ENCODE measurements around the gene TSPAN9. TPM values are rescaled to one million over a fixed set of nuclear protein-coding genes. Genes with fewer than 3 reads are reported as not detected.

The TSPAN9 gene
- total RNA-seq, 3 donors from 2014 or later (not counting 1 experiment from before 2014, with no cell fraction given): 0.86 to 1.6 (median 1.1) TPM

DNA sequence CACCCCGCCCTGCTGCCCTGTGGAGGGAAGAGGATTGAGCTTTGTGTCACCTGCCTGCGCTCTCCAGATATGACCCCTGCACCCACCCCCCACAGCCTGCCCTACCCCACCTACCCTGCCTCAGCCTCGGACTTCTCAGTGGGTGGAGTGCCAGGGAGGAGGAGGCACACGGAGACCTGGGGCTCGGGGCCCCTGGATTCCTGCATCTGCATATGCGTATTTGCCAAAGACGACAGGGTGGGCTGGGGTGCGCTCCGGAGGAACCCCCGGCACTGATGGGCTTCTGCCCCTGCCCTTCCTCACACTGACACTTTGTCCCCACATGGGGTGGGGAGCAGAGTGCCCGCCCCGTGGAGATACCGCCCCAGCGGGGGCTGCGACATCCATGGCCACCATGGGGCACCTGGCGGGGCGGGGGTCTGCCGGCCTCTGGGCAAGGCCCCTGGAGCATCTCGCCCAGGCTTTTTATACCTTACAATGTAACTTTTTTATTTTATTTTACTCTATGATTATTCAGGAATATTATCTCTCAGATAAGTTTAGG lies 206.0 kb downstream of the TSPAN9 start:
- no peak overlapping the region for H3K4me3 ChIP-seq (ENCODE audit: low read length)
- Mint-ChIP-seq H3K4me3 (no peak overlapping the region), H3K9me3 (no peaks in the 10 kb centered on the region), H3K27me3 (ENCODE audit: low read depth in 2 of 2) (peaks cover 7 to 13% of the 10 kb centered on the region in 2 donors), H3K4me1 (no peaks in the 10 kb centered on the region), H3K27ac (no peak overlapping the region), H3K36me3 (no peaks in the 10 kb centered on the region)
- no peak for DNase-seq
- 86% methylated on average over 15 of the region's 19 CpGs for WGBS (ENCODE audit: insufficient coverage)
- TF ChIP-seq, protein P1, sequence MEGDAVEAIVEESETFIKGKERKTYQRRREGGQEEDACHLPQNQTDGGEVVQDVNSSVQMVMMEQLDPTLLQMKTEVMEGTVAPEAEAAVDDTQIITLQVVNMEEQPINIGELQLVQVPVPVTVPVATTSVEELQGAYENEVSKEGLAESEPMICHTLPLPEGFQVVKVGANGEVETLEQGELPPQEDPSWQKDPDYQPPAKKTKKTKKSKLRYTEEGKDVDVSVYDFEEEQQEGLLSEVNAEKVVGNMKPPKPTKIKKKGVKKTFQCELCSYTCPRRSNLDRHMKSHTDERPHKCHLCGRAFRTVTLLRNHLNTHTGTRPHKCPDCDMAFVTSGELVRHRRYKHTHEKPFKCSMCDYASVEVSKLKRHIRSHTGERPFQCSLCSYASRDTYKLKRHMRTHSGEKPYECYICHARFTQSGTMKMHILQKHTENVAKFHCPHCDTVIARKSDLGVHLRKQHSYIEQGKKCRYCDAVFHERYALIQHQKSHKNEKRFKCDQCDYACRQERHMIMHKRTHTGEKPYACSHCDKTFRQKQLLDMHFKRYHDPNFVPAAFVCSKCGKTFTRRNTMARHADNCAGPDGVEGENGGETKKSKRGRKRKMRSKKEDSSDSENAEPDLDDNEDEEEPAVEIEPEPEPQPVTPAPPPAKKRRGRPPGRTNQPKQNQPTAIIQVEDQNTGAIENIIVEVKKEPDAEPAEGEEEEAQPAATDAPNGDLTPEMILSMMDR (IDR thresholded peaks at IDR 0.05): no peak
- no peaks in the 10 kb centered on the region for H3K36me3 ChIP-seq (ENCODE audit: control insufficient read depth, insufficient read depth, low read length)
- no peaks in the 10 kb centered on the region for H3K27me3 ChIP-seq (ENCODE audit: control insufficient read depth, insufficient read depth, low read length)
- H3K4me1 ChIP-seq (ENCODE audit: control insufficient read depth, insufficient read depth, low read length): no peaks in the 10 kb centered on the region
- no peaks in the 10 kb centered on the region for H3K9me3 ChIP-seq (ENCODE audit: control insufficient read depth, insufficient read depth, low read length)
- no peak for ATAC-seq
- no peak overlapping the region for H3K27ac ChIP-seq (ENCODE audit: low read length)
- intact Hi-C loops (cut with micrococcal nuclease): no loop called here

DNA sequence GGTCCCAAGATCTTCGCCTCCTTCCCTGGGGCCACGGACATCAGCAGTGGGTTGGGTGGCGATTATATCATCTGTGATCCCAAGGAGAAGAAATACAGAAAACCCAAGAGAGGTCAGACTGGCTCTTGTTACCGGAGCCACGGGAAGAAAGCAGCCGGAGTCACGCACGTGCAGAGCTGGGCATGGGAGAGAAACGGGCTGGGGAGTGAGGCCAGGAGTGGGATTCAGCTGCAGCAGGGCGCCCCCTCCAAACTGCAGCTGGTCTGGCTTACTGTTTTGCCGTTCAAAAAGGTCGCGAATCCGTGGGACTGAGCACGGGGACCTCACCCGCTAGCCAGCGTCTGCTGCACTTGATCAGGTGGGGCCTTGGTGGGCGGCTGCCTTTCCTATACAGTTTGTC lies 207.2 kb downstream of the TSPAN9 start:
- Histone ChIP-seq H3K9me3 (ENCODE audit: control insufficient read depth, insufficient read depth, low read length) (no peaks in the 10 kb centered on the region), H3K36me3 (ENCODE audit: control insufficient read depth, insufficient read depth, low read length) (no peaks in the 10 kb centered on the region), H3K27me3 (ENCODE audit: control insufficient read depth, insufficient read depth, low read length) (no peaks in the 10 kb centered on the region), H3K4me3 (ENCODE audit: low read length) (no peak overlapping the region), H3K4me1 (ENCODE audit: control insufficient read depth, insufficient read depth, low read length) (no peaks in the 10 kb centered on the region), H3K27ac (ENCODE audit: low read length) (no peak overlapping the region)
- no peaks in the 10 kb centered on the region for H3K36me3 Mint-ChIP-seq
- H3K4me1 Mint-ChIP-seq: no peaks in the 10 kb centered on the region
- H3K27ac Mint-ChIP-seq: no peak overlapping the region
- H3K27me3 Mint-ChIP-seq (ENCODE audit: low read depth in 2 of 2): peaks cover 2 to 3% of the 10 kb centered on the region in 2 donors
- no peaks in the 10 kb centered on the region for H3K9me3 Mint-ChIP-seq
- ATAC-seq (no peak), DNase-seq (no peak)
- WGBS (ENCODE audit: insufficient coverage): 87% methylated on average over 18 of the region's 18 CpGs
- intact Hi-C loops (cut with micrococcal nuclease): no loop called here
- no peak overlapping the region for H3K4me3 Mint-ChIP-seq
- TF ChIP-seq, protein P1 (IDR thresholded peaks at IDR 0.05): no peak

DNA sequence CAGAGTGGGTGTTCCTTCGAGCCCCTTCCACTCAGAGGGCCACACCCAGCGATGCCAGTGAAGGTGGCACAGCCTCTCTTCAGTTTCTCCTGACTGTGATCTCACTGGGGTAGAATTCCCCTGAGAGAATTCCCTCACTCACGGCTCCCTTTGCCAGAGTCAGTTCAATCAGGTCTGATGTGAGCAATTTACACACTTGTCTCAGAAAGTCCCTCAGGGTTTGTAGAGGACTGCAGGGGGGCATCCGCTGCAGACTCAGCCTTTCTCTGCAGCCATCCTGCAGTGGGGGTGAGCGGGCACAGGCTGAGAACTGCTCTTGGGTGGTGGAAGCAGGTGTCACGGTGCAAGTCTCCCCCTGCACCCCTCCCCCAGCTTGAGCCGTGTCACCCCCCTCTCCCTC lies 208.4 kb downstream of the TSPAN9 start:
- no peak for DNase-seq

More for the DNA sequence above, 208.4 kb downstream of the TSPAN9 start:
- Mint-ChIP-seq H3K27ac (no peak overlapping the region), H3K27me3 (ENCODE audit: low read depth in 2 of 2) (peaks cover 0 to 2% of the 10 kb centered on the region in 2 donors), H3K9me3 (no peaks in the 10 kb centered on the region), H3K4me1 (no peaks in the 10 kb centered on the region), H3K4me3 (no peak overlapping the region), H3K36me3 (no peaks in the 10 kb centered on the region)
- ATAC-seq: no peak
- Histone ChIP-seq H3K4me3 (ENCODE audit: low read length) (no peak overlapping the region), H3K27ac (ENCODE audit: low read length) (no peak overlapping the region), H3K36me3 (ENCODE audit: control insufficient read depth, insufficient read depth, low read length) (no peaks in the 10 kb centered on the region), H3K27me3 (ENCODE audit: control insufficient read depth, insufficient read depth, low read length) (no peaks in the 10 kb centered on the region), H3K9me3 (ENCODE audit: control insufficient read depth, insufficient read depth, low read length) (no peaks in the 10 kb centered on the region), H3K4me1 (ENCODE audit: control insufficient read depth, insufficient read depth, low read length) (no peaks in the 10 kb centered on the region)
- WGBS (ENCODE audit: insufficient coverage): 77% methylated on average over 7 of the region's 7 CpGs
- intact Hi-C loops (cut with micrococcal nuclease): no loop called here
- TF ChIP-seq, protein P1 (IDR thresholded peaks at IDR 0.05): no peak

All from natural killer cell (primary cell).